SK-N-SH (cell line): ENCODE results near the gene BOLA2. TPM values are rescaled to one million over a fixed set of nuclear protein-coding genes. Genes with fewer than 3 reads are reported as not detected.
"Not testable (repeated sequence)": the region's sequence is repeated elsewhere in the genome, so short reads cannot be mapped to it uniquely, and the experiment has no call there.

Source experiments
- CTCF ChIA-PET: fragments of 300-600, 350-600 bp; formaldehyde crosslinking; extraction: SDS; loops from one replicate; lab custom pipeline; 2021; lab: Yijun Ruan, JAX
- POLR2A ChIA-PET: fragments of 350-600 bp; sonication (Branson Sonifier 250); formaldehyde crosslinking; extraction: SDS; loops from one replicate; lab custom pipeline; 2020; ENCODE audit warnings: antibody characterized with exemption, inconsistent platforms; lab: Yijun Ruan, JAX
- DNase-seq: peaks from one replicate; pipeline ENCODE4 v3.0.0; 2012
- H2AFZ ChIP-seq: fragments of 200-600 bp; sonication (generic); 2 replicates; pipeline ENCODE4 v1.8.1; 2016; ENCODE audit warnings: antibody characterized with exemption, mild to moderate bottlenecking, low read depth
- H3F3A ChIP-seq: fragments of 200-600 bp; sonication (generic); replicated peaks from 2 replicates; pipeline ENCODE3; 2016; ENCODE audit warnings: antibody characterized with exemption, mild to moderate bottlenecking; ENCODE audit not compliant: insufficient read depth
- H3K27ac ChIP-seq, 2 experiments: fragments of 200-500 bp in 1 of 2; fragments of 200-600 bp in 1 of 2; sonication (Bioruptor generic) in 1 of 2; sonication (generic), shearing (Covaris generic) in 1 of 2; 2 replicates each; pipeline versions ENCODE4 v1.5.1 to v1.6.1; 2014 to 2016; ENCODE audit warnings: low read depth in 2 of 2, inconsistent platforms in 1 of 2, low read length in 1 of 2, mild to moderate bottlenecking in 1 of 2, mixed read lengths in 1 of 2
- H3K27me3 ChIP-seq: fragments of 200-600 bp; sonication (generic), shearing (Covaris generic); 2 replicates; pipeline ENCODE4 v1.6.1; 2016; ENCODE audit warnings: mixed run types; ENCODE audit not compliant: insufficient read depth
- H3K36me3 ChIP-seq, 2 experiments: fragments of 200-500 bp in 1 of 2; fragments of 200-600 bp in 1 of 2; sonication (Bioruptor generic) in 1 of 2; sonication (generic) in 1 of 2; replicated peaks in 1 of 2; 2 replicates each; pipeline versions ENCODE3 to v1.5.1; 2014 to 2016; ENCODE audit warnings: low read length in 1 of 2, mild to moderate bottlenecking in 1 of 2; ENCODE audit not compliant: insufficient read depth in 2 of 2, control insufficient read depth in 1 of 2
- H3K4me1 ChIP-seq, 2 experiments: fragments of 200-500 bp in 1 of 2; fragments of 200-600 bp in 1 of 2; sonication (Bioruptor generic) in 1 of 2; sonication (generic), shearing (Covaris generic) in 1 of 2; 2 replicates each; pipeline versions ENCODE4 v1.5.1 to v1.6.1; 2014 to 2016; ENCODE audit warnings: low read depth in 1 of 2, low read length in 1 of 2, mixed run types in 1 of 2; ENCODE audit not compliant: insufficient read depth in 2 of 2, control insufficient read depth in 1 of 2
- H3K4me2 ChIP-seq: fragments of 200-600 bp; sonication (generic), shearing (Covaris generic); 2 replicates; pipeline ENCODE4 v1.6.1; 2017; ENCODE audit warnings: mixed run types
- H3K4me3 ChIP-seq, 2 experiments: fragments of 200-500 bp in 1 of 2; fragments of 200-600 bp in 1 of 2; sonication (Bioruptor generic) in 1 of 2; sonication (generic), shearing (Covaris generic) in 1 of 2; 2 replicates each; pipeline versions ENCODE4 v1.5.1 to v1.8.1; 2014 to 2016; ENCODE audit warnings: low read depth in 2 of 2, inconsistent platforms in 1 of 2, low read length in 1 of 2, mild to moderate bottlenecking in 1 of 2, mixed read lengths in 1 of 2, moderate library complexity in 1 of 2
- H3K79me2 ChIP-seq: fragments of 200-600 bp; sonication (generic); 2 replicates; pipeline ENCODE4 v1.8.1; 2017; ENCODE audit warnings: mild to moderate bottlenecking; ENCODE audit not compliant: insufficient read depth
- H3K9ac ChIP-seq: fragments of 200-600 bp; sonication (generic); 2 replicates; pipeline ENCODE4 v1.6.1; 2017; ENCODE audit warnings: mixed run types
- H3K9me2 ChIP-seq: fragments of 200-600 bp; sonication (generic); 2 replicates; pipeline ENCODE4 v1.6.1; 2017; ENCODE audit warnings: mixed run types
- H3K9me3 ChIP-seq: fragments of 200-600 bp; sonication (generic); 2 replicates; pipeline ENCODE4 v1.6.1; 2017; ENCODE audit warnings: mixed run types, mild to moderate bottlenecking, moderate library complexity
- H4K20me1 ChIP-seq: fragments of 200-600 bp; sonication (generic); 2 replicates; pipeline ENCODE4 v1.6.1; 2017; ENCODE audit warnings: mild to moderate bottlenecking, mixed run types; ENCODE audit not compliant: insufficient read depth
- WGBS: methylation state at CpG from one replicate; pipeline ENCODE4 v1.1.6; 2017; ENCODE audit warnings: low lambda C conversion rate; 5-methylcytosine and 5-hydroxymethylcytosine counted together
- polyA plus RNA-seq, 3 experiments: library from polyadenylated mRNA; depleted of rRNA; stranded (reverse); fragments of >200 nt; gene quantifications; 2 replicates each; pipeline ENCODE4 v1.2.3, GENCODE V29; 2012
- small RNA-seq, 7 experiments: library from RNA; depleted of rRNA; stranded (forward); fragments of <200 nt; gene quantifications; one replicate each; pipeline ENCODE3, GENCODE V24; 2012

BOLA2 gene
- polyA plus RNA-seq, 1 of the 3 experiments (the other 2 are of a cell fraction): 102 TPM

GRCh38 chr16:29425390-29425789 is 28.8 kb downstream of the BOLA2 start:
- H3K9ac ChIP-seq, H3F3A ChIP-seq, H3K4me1 ChIP-seq, H3K79me2 ChIP-seq, H3K4me3 ChIP-seq, H3K36me3 ChIP-seq, H4K20me1 ChIP-seq, CTCF ChIA-PET, H3K27me3 ChIP-seq, H3K27ac ChIP-seq, H3K9me3 ChIP-seq, H2AFZ ChIP-seq, H3K9me2 ChIP-seq, POLR2A ChIA-PET, H3K4me2 ChIP-seq, DNase-seq: not testable (repeated sequence)
- 96% methylated on average over 3 of the region's 3 CpGs for WGBS

- DNase-seq, H3K9me3 ChIP-seq: not testable (repeated sequence)
Observed at GRCh38 chr16:29423587-29423986, 30.6 kb downstream of the BOLA2 start.

GRCh38 chr16:29405249-29405648 is 48.9 kb downstream of the BOLA2 start:
- H3K36me3 ChIP-seq, H3K27me3 ChIP-seq, CTCF ChIA-PET, H3K79me2 ChIP-seq, H4K20me1 ChIP-seq, H3K9me3 ChIP-seq, H3F3A ChIP-seq, H3K4me3 ChIP-seq, H3K27ac ChIP-seq, H2AFZ ChIP-seq, DNase-seq, H3K4me2 ChIP-seq, H3K9ac ChIP-seq, H3K9me2 ChIP-seq, H3K4me1 ChIP-seq, POLR2A ChIA-PET: not testable (repeated sequence)
- 90% methylated on average over 7 of the region's 7 CpGs for WGBS

More at GRCh38 chr16:29423587-29423986, 30.6 kb downstream of the BOLA2 start:
- POLR2A ChIA-PET, H3K4me2 ChIP-seq, H3K27me3 ChIP-seq, H3K9ac ChIP-seq, H4K20me1 ChIP-seq, H3K79me2 ChIP-seq, H3K36me3 ChIP-seq, CTCF ChIA-PET, H3K4me3 ChIP-seq, H3F3A ChIP-seq, H2AFZ ChIP-seq, H3K4me1 ChIP-seq, H3K27ac ChIP-seq, H3K9me2 ChIP-seq: not testable (repeated sequence)
- WGBS: 98% methylated on average over 2 of the region's 2 CpGs

Small RNA genes lying within 50 kb of the gene (small RNA-seq; reads per million reads assigned to genes)
- 0 reads per million in 7 experiments for gene AC133555.2

Other genes with a start within 250 kb of the BOLA2 start
- gene NPIPB11, start 47.6 kb downstream of the BOLA2 start, polyA plus RNA-seq (2012; rRNA removed): 0.76 and 1.2 TPM in 2 replicates
- gene SLX1B, start 182 bp upstream of the BOLA2 start, polyA plus RNA-seq (2012; rRNA removed): 18.3 and 32.4 TPM in 2 replicates
- gene SULT1A4, start 5.6 kb upstream of the BOLA2 start, polyA plus RNA-seq (2012; rRNA removed): 1.2 and 2.6 TPM in 2 replicates
- gene NPIPB12, start 52.1 kb upstream of the BOLA2 start, polyA plus RNA-seq (2012; rRNA removed): 12.7 and 22.5 TPM in 2 replicates
- 0.10 and 0.13 TPM in 2 replicates for gene SPN, start 208.9 kb upstream of the BOLA2 start, polyA plus RNA-seq (2012; rRNA removed)
- gene QPRT, start 224.8 kb upstream of the BOLA2 start, polyA plus RNA-seq (2012; rRNA removed): 12.5 and 12.6 TPM in 2 replicates